Natural killer cell (primary cell): ENCODE data around the gene COMMD1. TPM values are rescaled to one million over a fixed set of nuclear protein-coding genes. Genes with fewer than 3 reads are reported as not detected.
A peak's percentile ranks its signal among the peaks of the same experiment; 100 is the strongest.

Source experiments
- ATAC-seq, 3 donors: fragments of 150-1000 bp in 2 of 3; fragments of 200-7000 bp in 1 of 3; cut with Tn5 transposase; 1 replicate in 1 of 3; 2 replicates in 2 of 3; pipeline ENCODE4 v1.10.0; 2021; ENCODE audit warnings: mild to moderate bottlenecking in 2 of 3, moderate library complexity in 2 of 3
- DNase-seq, 2 donors: peaks; one replicate each; pipeline versions ENCODE4 v3.0.0 to v3.0.0-alpha.2; 2013 to 2021; ENCODE audit warnings: mixed read lengths in 1 of 2
- H3K27ac ChIP-seq: one replicate; pipeline ENCODE4 v1.5.1; 2013; ENCODE audit warnings: mild to moderate bottlenecking, low read length
- H3K27me3 ChIP-seq: one replicate; pipeline ENCODE4 v1.6.1; 2013; ENCODE audit warnings: low read length; ENCODE audit not compliant: control insufficient read depth, insufficient read depth
- H3K36me3 ChIP-seq: one replicate; pipeline ENCODE4 v1.6.1; 2013; ENCODE audit warnings: low read length; ENCODE audit not compliant: control insufficient read depth, insufficient read depth
- H3K4me1 ChIP-seq: one replicate; pipeline ENCODE4 v1.6.1; 2013; ENCODE audit warnings: low read length; ENCODE audit not compliant: control insufficient read depth, insufficient read depth
- H3K4me3 ChIP-seq: one replicate; pipeline ENCODE4 v1.5.1; 2013; ENCODE audit warnings: low read length
- H3K9me3 ChIP-seq: one replicate; pipeline ENCODE4 v1.6.1; 2013; ENCODE audit warnings: low read length; ENCODE audit not compliant: control insufficient read depth, insufficient read depth
- H3K27ac Mint-ChIP-seq, 2 donors: one replicate each; pipeline ENCODE4 v1.8.0; 2022; ENCODE audit warnings: mild to moderate bottlenecking in 2 of 2, mixed read lengths in 2 of 2, moderate library complexity in 1 of 2
- H3K27me3 Mint-ChIP-seq, 2 donors: one replicate each; pipeline ENCODE4 v1.8.0; 2022; ENCODE audit warnings: low read depth in 2 of 2, mixed read lengths in 2 of 2
- H3K36me3 Mint-ChIP-seq: one replicate; pipeline ENCODE4 v1.8.0; 2022; ENCODE audit warnings: mixed read lengths
- H3K4me1 Mint-ChIP-seq, 2 donors: one replicate each; pipeline ENCODE4 v1.8.0; 2022; ENCODE audit warnings: mixed read lengths in 2 of 2
- H3K4me3 Mint-ChIP-seq: one replicate; pipeline ENCODE4 v1.8.0; 2022; ENCODE audit warnings: mild to moderate bottlenecking, moderate library complexity, mixed read lengths
- H3K9me3 Mint-ChIP-seq, 2 donors: one replicate each; pipeline ENCODE4 v1.8.0; 2022; ENCODE audit warnings: mixed read lengths in 2 of 2
- WGBS: methylation state at CpG from one replicate; pipeline ENCODE4 v1.1.7; 2013; ENCODE audit warnings: missing lambda C conversion rate; ENCODE audit not compliant: insufficient coverage; 5-methylcytosine and 5-hydroxymethylcytosine counted together
- intact Hi-C: fragments of 100-400 bp; cut with micrococcal nuclease; formaldehyde crosslinking; loops from one replicate; pipeline ENCODE4 v1.14.2; 2022
- total RNA-seq, 4 donors: library from RNA; stranded (reverse); fragments of 120-200 nt in 1 of 4; gene quantifications; one replicate each; pipeline versions ENCODE4 v1.2.3 to v1.2.4, GENCODE V29; 2013 to 2022
- TF ChIP-seq, protein P1 (sequence below): fragments of 200-600 bp; IDR thresholded peaks from one replicate; pipeline ENCODE4 v1.8.0; 2022; ENCODE audit warnings: antibody characterized with exemption

Gene COMMD1
- total RNA-seq, 3 donors from 2014 or later (not counting 1 experiment from before 2014, with no cell fraction given), result 24.3 to 36.7 (median 27.2) TPM

DNA sequence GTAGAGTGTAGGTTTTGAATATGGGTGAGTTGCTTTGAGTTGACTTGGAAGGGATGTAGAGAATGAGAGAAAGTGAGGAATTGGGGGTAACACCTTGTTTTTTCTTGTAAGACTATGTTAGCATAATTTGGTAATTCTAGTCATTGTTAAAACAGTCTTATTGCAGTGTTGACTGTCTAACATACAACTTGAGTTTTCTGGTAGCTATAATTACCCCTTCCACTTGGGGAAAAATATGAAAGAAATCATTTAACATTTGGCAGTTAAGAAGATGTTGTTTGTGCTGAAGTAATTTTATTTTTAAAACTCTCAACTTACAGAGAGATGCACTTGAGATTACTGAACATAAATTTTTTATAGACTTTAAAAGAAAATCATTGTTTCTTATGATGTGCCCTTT is 108.2 kb downstream of the COMMD1 start:
- TF ChIP-seq, protein P1, sequence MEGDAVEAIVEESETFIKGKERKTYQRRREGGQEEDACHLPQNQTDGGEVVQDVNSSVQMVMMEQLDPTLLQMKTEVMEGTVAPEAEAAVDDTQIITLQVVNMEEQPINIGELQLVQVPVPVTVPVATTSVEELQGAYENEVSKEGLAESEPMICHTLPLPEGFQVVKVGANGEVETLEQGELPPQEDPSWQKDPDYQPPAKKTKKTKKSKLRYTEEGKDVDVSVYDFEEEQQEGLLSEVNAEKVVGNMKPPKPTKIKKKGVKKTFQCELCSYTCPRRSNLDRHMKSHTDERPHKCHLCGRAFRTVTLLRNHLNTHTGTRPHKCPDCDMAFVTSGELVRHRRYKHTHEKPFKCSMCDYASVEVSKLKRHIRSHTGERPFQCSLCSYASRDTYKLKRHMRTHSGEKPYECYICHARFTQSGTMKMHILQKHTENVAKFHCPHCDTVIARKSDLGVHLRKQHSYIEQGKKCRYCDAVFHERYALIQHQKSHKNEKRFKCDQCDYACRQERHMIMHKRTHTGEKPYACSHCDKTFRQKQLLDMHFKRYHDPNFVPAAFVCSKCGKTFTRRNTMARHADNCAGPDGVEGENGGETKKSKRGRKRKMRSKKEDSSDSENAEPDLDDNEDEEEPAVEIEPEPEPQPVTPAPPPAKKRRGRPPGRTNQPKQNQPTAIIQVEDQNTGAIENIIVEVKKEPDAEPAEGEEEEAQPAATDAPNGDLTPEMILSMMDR, result no peak
- Mint-ChIP-seq H3K9me3 (no peaks in the 10 kb centered on the region), H3K4me1 (peaks cover 6 to 8% of the 10 kb centered on the region in 2 donors), H3K4me3 (no peak overlapping the region), H3K27me3 (no peaks in the 10 kb centered on the region), H3K27ac (no peak overlapping the region), H3K36me3 (no peaks in the 10 kb centered on the region)
- intact Hi-C loops, result no loop called here
- DNase-seq (no peak), ATAC-seq (no peak)
- Histone ChIP-seq H3K36me3 (no peaks in the 10 kb centered on the region), H3K27me3 (no peaks in the 10 kb centered on the region), H3K4me3 (no peak overlapping the region), H3K27ac (no peak overlapping the region), H3K9me3 (no peaks in the 10 kb centered on the region), H3K4me1 (no peaks in the 10 kb centered on the region)

DNA sequence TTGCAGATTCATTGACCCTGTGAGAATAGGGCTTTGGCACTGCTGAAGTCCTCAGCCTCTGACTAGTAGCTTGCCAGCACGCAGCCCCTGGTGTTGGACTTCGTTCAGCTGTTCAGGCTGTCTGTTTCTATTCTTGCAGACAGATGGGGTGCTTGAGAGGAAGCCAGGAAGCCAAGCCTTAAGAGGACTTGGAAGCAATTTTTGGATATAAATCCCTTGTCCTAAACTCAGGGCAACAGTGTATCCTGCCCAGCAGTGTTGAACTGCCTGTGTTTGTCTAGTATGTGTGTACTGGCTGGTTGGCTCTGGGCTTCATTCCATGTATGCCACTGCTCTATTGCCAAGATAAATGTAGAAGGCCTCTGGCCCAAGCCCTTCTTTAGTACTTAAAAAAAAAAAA is 108.6 kb downstream of the COMMD1 start:
- TF ChIP-seq, protein P1, result no peak
- H3K27me3 Mint-ChIP-seq, result no peaks in the 10 kb centered on the region
- Histone ChIP-seq H3K27me3 (no peaks in the 10 kb centered on the region), H3K4me3 (no peak overlapping the region), H3K9me3 (no peaks in the 10 kb centered on the region), H3K27ac (no peak overlapping the region), H3K4me1 (no peaks in the 10 kb centered on the region), H3K36me3 (no peaks in the 10 kb centered on the region)
- H3K36me3 Mint-ChIP-seq, result no peaks in the 10 kb centered on the region
- 43% methylated on average over 2 of the region's 2 CpGs for WGBS
- DNase-seq, result no peak
- ATAC-seq, result peak in 1 of 3 donors; percentile 17
- no peak overlapping the region for H3K27ac Mint-ChIP-seq
- no peaks in the 10 kb centered on the region for H3K9me3 Mint-ChIP-seq
- H3K4me3 Mint-ChIP-seq, result no peak overlapping the region
- peaks cover 6 to 10% of the 10 kb centered on the region in 2 donors for H3K4me1 Mint-ChIP-seq
- intact Hi-C loops, result no loop called here

DNA sequence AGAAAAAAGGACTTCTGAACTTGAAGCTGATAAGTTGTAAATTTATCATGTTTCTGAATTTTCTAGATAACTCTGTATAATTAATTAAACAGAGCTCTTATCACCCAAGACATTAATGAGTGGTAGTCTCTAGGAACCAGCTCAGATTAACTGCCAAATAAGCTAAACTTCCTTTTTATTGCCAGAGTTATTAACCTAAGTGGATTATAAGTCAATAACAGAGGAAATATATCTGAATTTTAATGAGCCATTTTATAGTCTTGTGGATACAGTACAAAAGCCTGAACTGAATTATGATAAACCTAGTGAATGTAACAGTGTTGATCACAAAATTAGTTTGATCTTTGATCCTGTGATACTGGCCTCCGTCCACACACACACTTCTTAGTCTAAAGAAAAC is 111.5 kb downstream of the COMMD1 start:
- no peak for DNase-seq
- H3K4me3 ChIP-seq, result no peak overlapping the region
- Mint-ChIP-seq H3K27ac (no peak overlapping the region), H3K4me1 (peaks cover 10 to 11% of the 10 kb centered on the region in 2 donors), H3K9me3 (no peaks in the 10 kb centered on the region), H3K4me3 (no peak overlapping the region), H3K27me3 (no peaks in the 10 kb centered on the region), H3K36me3 (no peaks in the 10 kb centered on the region)
- TF ChIP-seq, protein P1, result no peak
- no peak for ATAC-seq
- no peak overlapping the region for H3K27ac ChIP-seq
- intact Hi-C loops, result no loop called here
- H3K4me1 ChIP-seq, result no peaks in the 10 kb centered on the region
- H3K27me3 ChIP-seq, result no peaks in the 10 kb centered on the region
- WGBS, result 100% methylated on average over 1 of the region's 1 CpG
- no peaks in the 10 kb centered on the region for H3K36me3 ChIP-seq
- H3K9me3 ChIP-seq, result no peaks in the 10 kb centered on the region

DNA sequence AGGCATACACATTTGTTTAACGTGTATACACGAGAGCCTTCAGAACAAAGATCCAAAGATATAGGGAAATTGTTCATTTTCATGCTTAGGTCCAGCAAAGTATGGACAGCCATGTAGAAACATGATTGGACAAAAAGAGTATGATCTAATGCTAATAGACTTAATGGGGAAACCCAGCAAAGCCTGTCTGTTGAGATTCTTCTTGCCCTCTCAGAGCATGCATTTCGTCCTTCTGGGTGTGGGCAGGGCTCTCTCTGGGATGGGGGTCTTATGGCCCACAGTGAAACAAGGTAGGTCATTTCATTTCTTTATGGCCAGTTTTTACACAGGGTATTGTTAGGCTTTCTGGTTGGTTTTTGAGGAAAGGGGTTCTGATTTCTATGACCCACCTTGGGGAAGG is 124.4 kb downstream of the COMMD1 start:
- H3K36me3 ChIP-seq, result no peaks in the 10 kb centered on the region
- H3K4me1 Mint-ChIP-seq, result peaks cover 0 to 4% of the 10 kb centered on the region in 2 donors
- 96% methylated on average over 3 of the region's 3 CpGs for WGBS
- no peaks in the 10 kb centered on the region for H3K9me3 Mint-ChIP-seq
- ATAC-seq (no peak), DNase-seq (no peak)
- H3K4me1 ChIP-seq, result no peaks in the 10 kb centered on the region
- no peak overlapping the region for H3K4me3 ChIP-seq
- no peaks in the 10 kb centered on the region for H3K36me3 Mint-ChIP-seq
- no peak overlapping the region for H3K27ac ChIP-seq
- H3K27ac Mint-ChIP-seq, result no peak overlapping the region
- H3K4me3 Mint-ChIP-seq, result no peak overlapping the region
- TF ChIP-seq, protein P1, result no peak
- no peaks in the 10 kb centered on the region for H3K27me3 ChIP-seq
- H3K9me3 ChIP-seq, result no peaks in the 10 kb centered on the region
- no peaks in the 10 kb centered on the region for H3K27me3 Mint-ChIP-seq
- intact Hi-C loops, result no loop called here
